Measurements from ENCODE around the gene FAR2. TPM values are rescaled to one million over a fixed set of nuclear protein-coding genes. Genes with fewer than 3 reads are reported as not detected.

The FAR2 gene
- total RNA-seq, 1 experiment from 2014 or later: 22.1 TPM

- H3K4me1 Mint-ChIP-seq: peaks cover 5 to 11% of the 10 kb centered on the region in 2 experiments; a peak in 3 of 4 replicates
- H3K4me2 ChIP-seq (ENCODE audit: insufficient read depth, insufficient read length, low read length): no peak overlapping the region
- no peaks in the 10 kb centered on the region for H3K23me2 ChIP-seq (ENCODE audit: insufficient read length, low read depth, low read length, poor library complexity, severe bottlenecking)
- H3K9ac ChIP-seq (ENCODE audit: extremely low read depth, insufficient read length, low read length): no peak overlapping the region
- no peak overlapping the region for H3K56ac ChIP-seq (ENCODE audit: insufficient read length, low read depth, low read length)
- H3K23ac ChIP-seq (ENCODE audit: insufficient read length, low read depth, low read length): no peak overlapping the region
- no peak overlapping the region for H3K14ac ChIP-seq (ENCODE audit: insufficient read depth, low read length)
- no peak overlapping the region for H4K5ac ChIP-seq (ENCODE audit: insufficient read length, low read depth, low read length)
- H3K9me3 ChIP-seq (ENCODE audit: control insufficient read depth, low read depth, low read length): no peaks in the 10 kb centered on the region
- no peak overlapping the region for H2AFZ ChIP-seq (ENCODE audit: low read length)
- H2BK20ac ChIP-seq (ENCODE audit: low read depth, low read length, poor library complexity, severe bottlenecking): no peak overlapping the region
- H4K91ac ChIP-seq (ENCODE audit: insufficient read length, low read depth, low read length): no peak overlapping the region
- no peak overlapping the region for H3K27ac ChIP-seq (ENCODE audit: insufficient read length, low read depth, low read length)
- H3K79me2 ChIP-seq (ENCODE audit: insufficient read depth, low read length): no peaks in the 10 kb centered on the region
- peaks cover 29% of the 10 kb centered on the region for H3K27me3 Mint-ChIP-seq (ENCODE audit: low read depth)
- H2AK5ac ChIP-seq (ENCODE audit: insufficient read length, low read length): no peak overlapping the region
- H2BK120ac ChIP-seq (ENCODE audit: low read depth, low read length, poor library complexity, severe bottlenecking): no peak overlapping the region
- H3K18ac ChIP-seq (ENCODE audit: insufficient read length, low read depth, low read length): no peak overlapping the region
- H3K79me1 ChIP-seq (ENCODE audit: insufficient read depth, low read depth, low read length, poor library complexity, severe bottlenecking): no peaks in the 10 kb centered on the region
- no peak overlapping the region for H4K8ac ChIP-seq (replicated peaks; ENCODE audit: insufficient read length, low read depth, low read length)
- no peak overlapping the region for H2BK5ac ChIP-seq (ENCODE audit: insufficient read length, low read length)
- H3K4me1 ChIP-seq (ENCODE audit: insufficient read depth, low read length): no peaks in the 10 kb centered on the region
- no peak overlapping the region for H2BK12ac ChIP-seq (ENCODE audit: insufficient read length, low read depth, low read length)
- H2BK15ac ChIP-seq (ENCODE audit: low read depth, low read length): no peak overlapping the region
- WGBS (ENCODE audit: extremely low coverage, insufficient read length, low lambda C conversion rate): no CpG with 5 or more reads among the region's 5 CpGs
- no peak overlapping the region for H3K4ac ChIP-seq (ENCODE audit: low read depth, low read length)
- H3K27me3 ChIP-seq (ENCODE audit: insufficient read depth, low read length): peaks cover 4% of the 10 kb centered on the region
- no peaks in the 10 kb centered on the region for H4K20me1 ChIP-seq (ENCODE audit: control insufficient read depth, insufficient read depth, insufficient read length)
- no peak overlapping the region for H3K4me3 Mint-ChIP-seq
- no peak for DNase-seq
- TF ChIP-seq CTCF (conservative IDR thresholded peaks at IDR 0.05): no peak
- peaks cover 7 to 9% of the 10 kb centered on the region in 2 experiments; a peak in 3 of 5 replicates for H3K9me3 Mint-ChIP-seq
- no peak overlapping the region for H3K27ac Mint-ChIP-seq
- peaks cover 6 to 14% (median 11%) of the 10 kb centered on the region in 3 experiments; a peak in 6 of 7 replicates for H3K36me3 Mint-ChIP-seq (ENCODE audit: insufficient read depth in 1 of 3, low read depth in 3 of 3)
- H3T11ph ChIP-seq (ENCODE audit: low read length): no peak overlapping the region
Measured at GRCh38 chr12:29200586-29200985, 51.5 kb downstream of the FAR2 start.
